ENCODE measurements around the gene RAB14. TPM values are rescaled to one million over a fixed set of nuclear protein-coding genes. Genes with fewer than 3 reads are reported as not detected.

The RAB14 gene
- total RNA-seq, 1 donor from 2014 or later, result 55.9 TPM

GRCh38 chr9:121219530-121219929, 17.9 kb upstream of the RAB14 start:
- DNase-seq, result no peak

- no peak for DNase-seq
Observed at GRCh38 chr9:121218357-121219027, 16.8 kb upstream of the RAB14 start.

- no peak for DNase-seq
Observed at GRCh38 chr9:121217609-121218292, 16.1 kb upstream of the RAB14 start.

DNA sequence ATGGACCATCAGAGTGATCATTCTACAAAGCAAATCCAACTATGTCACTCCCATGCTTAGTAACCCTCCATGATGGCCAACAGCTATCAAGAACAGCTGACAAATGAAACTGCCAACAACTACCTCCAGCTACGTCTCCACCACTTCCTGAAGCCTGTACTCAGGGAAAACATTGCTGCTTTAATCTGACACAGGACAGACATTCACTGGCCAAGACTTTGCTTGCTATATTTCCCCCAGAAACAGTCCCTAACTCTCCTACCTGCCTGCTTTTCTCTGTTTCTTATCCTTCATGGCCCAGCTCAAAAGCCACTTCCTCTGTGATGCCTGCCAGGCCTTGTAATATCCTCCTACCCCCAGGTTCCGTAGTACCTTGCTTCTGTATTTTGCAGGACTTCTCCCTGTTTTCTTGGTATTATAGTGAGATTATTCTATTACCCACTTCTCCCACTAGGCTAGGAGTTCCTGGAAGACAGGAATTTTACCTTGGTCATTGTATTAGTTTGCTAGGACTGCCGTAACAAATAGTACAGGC, 14.7 kb upstream of the RAB14 start:
- no peak for DNase-seq

- no peak for DNase-seq
Observed at GRCh38 chr9:121214005-121214404, 12.3 kb upstream of the RAB14 start.

DNA sequence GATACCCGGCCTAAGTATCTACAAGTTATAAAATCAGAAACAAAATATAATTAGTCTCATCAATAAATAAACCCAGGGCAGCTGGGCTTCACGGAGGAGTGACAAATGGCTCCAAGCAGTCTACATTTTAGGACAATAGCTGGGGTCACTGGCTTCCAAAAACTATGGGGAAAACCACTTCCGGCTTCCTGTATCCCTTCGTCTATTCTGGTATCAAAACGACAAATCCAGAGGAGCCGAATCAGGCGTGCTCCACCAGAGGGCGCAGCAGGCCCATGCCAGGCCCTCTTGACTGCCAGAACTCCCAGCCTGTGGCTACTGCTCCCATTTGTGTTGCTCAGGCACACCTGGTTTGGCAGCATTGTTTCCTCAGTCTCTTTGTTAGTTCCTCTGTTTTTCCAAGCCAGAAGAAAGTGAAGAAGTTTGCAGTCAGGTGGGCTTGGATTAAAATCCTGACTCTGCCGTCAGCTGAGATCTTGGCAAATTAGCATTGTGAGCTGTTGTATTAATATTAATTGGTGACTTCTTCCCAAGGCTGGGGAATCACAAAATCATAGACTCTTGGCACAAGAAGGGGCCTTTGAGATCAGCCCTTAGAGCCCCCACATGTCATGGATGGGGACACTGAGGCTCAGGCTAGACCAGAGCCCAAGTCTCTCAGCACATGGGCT, 11.6 kb upstream of the RAB14 start:
- DNase-seq, result peak; percentile 94

DNA sequence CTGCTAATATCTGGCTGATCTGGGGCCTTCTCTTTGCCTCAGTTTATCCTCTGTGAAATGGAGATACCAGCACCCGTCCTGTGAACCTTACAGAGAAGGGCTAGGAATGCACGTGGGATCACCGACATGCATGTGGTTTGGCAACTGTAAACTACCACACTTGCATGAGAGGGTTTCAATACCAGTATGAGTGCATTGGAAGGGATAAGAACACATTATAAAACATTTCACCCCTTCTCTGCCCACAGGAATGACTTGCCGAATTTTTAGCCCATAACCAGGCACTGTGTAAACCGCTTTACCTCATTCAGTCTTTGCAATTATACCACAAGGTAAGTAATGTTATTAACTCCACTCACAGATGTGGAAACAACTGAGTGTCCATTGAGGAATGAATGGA, 8.9 kb upstream of the RAB14 start:
- DNase-seq, result no peak

GRCh38 chr9:121207371-121207940, 5.8 kb upstream of the RAB14 start:
- DNase-seq, result no peak

GRCh38 chr9:121206516-121207370, 5.1 kb upstream of the RAB14 start:
- no peak for DNase-seq

DNA sequence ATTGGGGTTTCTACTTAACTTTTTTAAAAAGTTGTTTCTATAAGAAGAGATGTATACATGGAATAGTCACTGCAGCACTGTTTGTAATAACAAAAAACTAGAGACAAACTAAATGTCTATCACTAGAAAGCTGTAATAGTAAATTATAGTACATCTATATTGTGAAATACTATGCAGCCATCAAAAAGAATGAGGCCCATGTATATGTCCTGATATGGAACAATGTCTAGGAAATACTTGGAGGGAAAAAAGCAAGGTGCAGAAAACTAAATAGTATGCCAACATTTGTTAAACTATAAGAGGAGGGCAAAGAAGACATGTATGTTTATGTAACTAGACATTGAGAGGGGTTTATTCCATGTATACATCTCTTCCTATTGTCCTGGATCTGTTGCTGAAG, 2.9 kb upstream of the RAB14 start:
- DNase-seq, result no peak

- DNase-seq, result no peak
Observed at GRCh38 chr9:121204121-121204520, 2.5 kb upstream of the RAB14 start.

DNA sequence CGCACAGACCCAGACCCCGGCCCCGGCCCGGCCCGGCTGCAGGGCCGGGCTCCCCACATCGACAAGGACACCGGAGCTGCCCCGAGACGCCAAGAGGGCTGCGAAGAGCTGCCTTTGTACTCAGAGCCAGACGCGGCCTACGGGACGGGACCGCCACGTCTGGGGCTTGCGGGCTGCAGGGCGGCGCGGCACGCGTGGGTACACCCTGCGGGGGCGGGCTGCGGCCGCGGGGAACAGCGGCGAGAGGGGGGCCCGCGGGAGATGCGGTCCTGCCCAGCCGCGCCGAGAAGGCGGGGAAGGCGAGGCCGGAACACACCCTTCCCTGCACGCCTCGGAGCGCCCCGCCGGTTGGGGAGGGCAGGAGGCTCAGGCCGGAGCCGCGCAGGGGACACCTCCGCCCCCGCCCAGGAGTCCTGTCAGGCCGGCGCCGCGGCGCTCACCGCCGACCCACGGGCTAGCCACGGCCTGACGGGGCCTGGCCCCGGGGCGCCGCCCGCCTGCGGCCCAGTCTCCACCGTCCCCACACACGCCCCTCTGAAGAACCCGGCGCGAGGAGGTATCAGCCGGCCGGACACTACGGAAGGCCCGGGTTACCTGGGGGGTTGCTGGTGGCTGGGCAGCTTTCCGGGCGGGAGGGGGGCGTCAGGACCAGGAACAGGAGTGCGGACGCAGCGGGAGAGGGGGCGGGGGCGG, 478 bp downstream of the RAB14 start:
- DNase-seq, result peak; percentile 56

- DNase-seq, result no peak
Observed at GRCh38 chr9:121200356-121200755, 1.3 kb downstream of the RAB14 start.

DNA sequence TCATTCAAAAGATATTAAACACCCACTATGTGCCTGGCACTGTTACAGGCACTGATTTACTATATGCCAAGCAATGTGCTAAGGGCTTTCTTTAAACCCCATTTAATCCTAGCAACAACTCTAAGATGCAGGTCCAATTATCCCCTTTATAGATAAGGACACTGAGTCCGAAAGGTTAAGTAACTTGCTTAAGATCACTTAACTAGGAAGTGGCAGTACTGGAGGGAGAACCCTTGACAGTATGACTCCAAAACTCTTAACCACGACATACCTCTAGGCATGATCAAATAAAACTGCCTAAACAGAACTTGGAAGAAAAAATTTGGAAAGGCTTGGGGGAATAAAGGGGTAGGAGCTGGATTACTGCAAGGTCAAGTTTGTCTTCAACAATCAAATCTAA, 1.7 kb downstream of the RAB14 start:
- no peak for DNase-seq

DNA sequence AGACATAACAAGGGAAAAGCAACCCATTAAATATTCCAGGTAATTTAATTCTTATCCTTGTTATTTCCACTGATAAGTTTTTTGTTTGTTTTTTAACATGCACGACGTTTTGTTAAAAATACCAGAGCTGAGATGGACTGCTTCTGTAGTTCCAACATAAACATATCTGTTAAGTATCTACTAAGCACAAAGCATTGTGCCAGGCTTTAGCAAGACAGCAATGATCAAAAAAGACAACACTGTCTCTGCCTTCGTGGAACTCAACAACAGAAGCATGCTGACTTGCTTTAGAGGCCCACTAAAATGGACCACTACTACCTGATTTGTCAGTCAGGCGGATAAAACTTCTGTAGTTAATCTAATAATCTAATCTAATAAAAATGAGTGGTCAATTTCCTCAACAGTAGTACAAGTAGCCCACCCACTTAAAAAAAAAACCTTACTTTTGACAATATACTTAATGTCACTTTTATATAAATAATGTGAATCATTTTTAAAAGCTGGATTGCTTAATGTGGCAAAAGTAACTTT, 3.1 kb downstream of the RAB14 start:
- no peak for DNase-seq

GRCh38 chr9:121197132-121197531, 4.5 kb downstream of the RAB14 start:
- DNase-seq, result no peak

- no peak for DNase-seq
Observed at GRCh38 chr9:121196389-121196788, 5.3 kb downstream of the RAB14 start.

- DNase-seq, result peak; percentile 33
Observed at GRCh38 chr9:121194730-121195129, 6.9 kb downstream of the RAB14 start.

DNA sequence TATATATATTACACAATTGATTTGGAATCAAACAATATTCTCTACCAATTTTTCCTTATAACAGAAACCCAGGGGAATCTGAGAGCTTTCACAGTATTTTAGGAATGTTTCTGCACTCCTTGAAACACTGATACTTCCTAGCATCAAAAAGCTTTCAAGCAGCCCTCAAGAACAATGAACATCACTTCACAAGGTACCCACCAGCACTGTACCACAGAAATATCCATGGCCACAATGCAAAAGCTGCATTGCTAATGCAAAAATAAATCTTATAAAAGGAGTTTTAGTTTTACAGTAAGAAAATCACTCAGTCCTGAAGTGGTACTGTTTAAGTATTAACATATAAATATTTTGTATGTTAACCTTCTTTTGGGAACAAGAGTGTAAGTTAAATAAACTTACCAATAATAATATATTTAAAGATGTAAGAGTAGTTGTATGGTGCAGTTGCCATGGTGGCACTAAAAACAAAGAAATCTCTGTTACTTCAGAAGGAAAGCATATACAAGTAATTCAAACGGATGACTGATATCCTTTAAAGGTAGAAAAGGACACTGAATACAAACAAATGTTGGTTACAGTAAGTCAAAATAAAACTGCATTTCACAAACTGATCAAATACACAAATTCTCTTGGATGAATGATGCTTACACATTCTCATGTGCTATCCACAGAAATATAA, 8.6 kb downstream of the RAB14 start:
- peak; percentile 26 for DNase-seq

DNA sequence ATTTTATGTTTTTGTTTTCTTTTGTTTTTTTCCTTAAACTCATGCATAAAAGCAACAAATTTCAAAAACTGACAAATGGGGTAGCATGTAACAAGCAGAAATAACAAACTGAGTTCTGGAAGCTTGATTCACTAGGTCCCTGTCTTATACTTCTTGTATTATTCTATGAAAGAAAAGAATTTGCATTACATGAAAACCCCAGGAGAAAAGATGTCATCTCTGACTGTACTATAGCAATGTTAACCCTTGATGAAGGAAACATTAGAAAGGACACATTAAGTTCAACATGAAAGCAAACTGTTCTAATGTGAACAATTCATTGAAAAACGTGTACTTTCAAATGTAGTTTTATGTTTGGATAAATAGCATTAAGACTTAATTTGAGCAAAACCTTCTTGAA, 9.2 kb downstream of the RAB14 start:
- DNase-seq, result no peak

All from tongue (tissue), 2 donors.